Astrocyte (in vitro differentiated cells and primary cell): Measurements from ENCODE around the gene TLCD1. TPM values are rescaled to one million over a fixed set of nuclear protein-coding genes. Genes with fewer than 3 reads are reported as not detected.

Experiments used
- DNase-seq: peaks from one replicate; pipeline ENCODE4 v3.0.0-alpha.2; 2010; ENCODE audit warnings: low read depth
- FAIRE-seq: peaks from 2 replicates; lab custom pipeline; 2011; peaks lifted over from hg19 to GRCh38; lab: Jason Lieb, UNC
- H2AFZ ChIP-seq: 2 replicates; pipeline ENCODE4 v1.6.0; 2012; ENCODE audit warnings: low read depth, low read length, inconsistent platforms
- H3K27ac ChIP-seq: 2 replicates; pipeline ENCODE4 v1.5.1; 2011; ENCODE audit warnings: low read depth, low read length, inconsistent platforms
- H3K27me3 ChIP-seq: 2 replicates; pipeline ENCODE4 v1.6.0; 2011; ENCODE audit warnings: low read length, inconsistent platforms; ENCODE audit not compliant: insufficient read depth
- H3K36me3 ChIP-seq: 2 replicates; pipeline ENCODE4 v1.5.1; 2011; ENCODE audit warnings: low read length, inconsistent platforms; ENCODE audit not compliant: insufficient read depth
- H3K4me1 ChIP-seq: 2 replicates; pipeline ENCODE4 v1.5.1; 2011; ENCODE audit warnings: low read length, inconsistent platforms; ENCODE audit not compliant: insufficient read depth
- H3K4me2 ChIP-seq: 2 replicates; pipeline ENCODE4 v1.6.0; 2012; ENCODE audit warnings: low read length, inconsistent platforms
- H3K4me3 ChIP-seq: 2 replicates; pipeline ENCODE4 v1.5.1; 2011; ENCODE audit warnings: low read depth, mild to moderate bottlenecking, low read length, inconsistent platforms; ENCODE audit not compliant: insufficient read depth
- H3K79me2 ChIP-seq: 2 replicates; pipeline ENCODE4 v1.6.0; 2012; ENCODE audit warnings: mild to moderate bottlenecking, low read length, inconsistent platforms; ENCODE audit not compliant: insufficient read depth
- H3K9ac ChIP-seq: 2 replicates; pipeline ENCODE4 v1.6.0; 2012; ENCODE audit warnings: mild to moderate bottlenecking, low read length, inconsistent platforms
- H3K9me3 ChIP-seq: 2 replicates; pipeline ENCODE4 v1.5.1; 2012; ENCODE audit warnings: low read depth, mild to moderate bottlenecking, low read length, inconsistent platforms; ENCODE audit not compliant: insufficient read depth
- H4K20me1 ChIP-seq: 2 replicates; pipeline ENCODE4 v1.6.0; 2012; ENCODE audit warnings: low read length, inconsistent platforms; ENCODE audit not compliant: insufficient read depth
- H3K27ac Mint-ChIP-seq: one replicate; pipeline ENCODE4 v1.8.0; 2021; ENCODE audit warnings: mild to moderate bottlenecking, mixed read lengths; ENCODE audit not compliant: unreplicated experiment
- H3K27me3 Mint-ChIP-seq: one replicate; pipeline ENCODE4 v1.8.0; 2021; ENCODE audit warnings: low read depth, mixed read lengths; ENCODE audit not compliant: unreplicated experiment
- H3K36me3 Mint-ChIP-seq: one replicate; pipeline ENCODE4 v1.8.0; 2021; ENCODE audit warnings: low read depth, mixed read lengths; ENCODE audit not compliant: unreplicated experiment
- H3K4me1 Mint-ChIP-seq: one replicate; pipeline ENCODE4 v1.8.0; 2021; ENCODE audit warnings: low read depth, mixed read lengths; ENCODE audit not compliant: unreplicated experiment
- H3K4me3 Mint-ChIP-seq: one replicate; pipeline ENCODE4 v1.8.0; 2021; ENCODE audit warnings: mild to moderate bottlenecking, moderate library complexity, mixed read lengths; ENCODE audit not compliant: unreplicated experiment
- H3K9me3 Mint-ChIP-seq: one replicate; pipeline ENCODE4 v1.8.0; 2021; ENCODE audit warnings: mild to moderate bottlenecking, mixed read lengths; ENCODE audit not compliant: unreplicated experiment
- CTCF ChIP-seq: IDR thresholded peaks from 2 replicates; pipeline ENCODE4 v1.5.1; 2011; ENCODE audit warnings: low read depth, mild to moderate bottlenecking, inconsistent platforms, low read length, moderate library complexity; ENCODE audit not compliant: insufficient read depth
- EZH2 ChIP-seq: IDR thresholded peaks from 2 replicates; pipeline ENCODE4 v1.6.1; 2012; ENCODE audit warnings: mild to moderate bottlenecking, low read length, inconsistent platforms; ENCODE audit not compliant: insufficient read depth
- total RNA-seq: library from RNA; stranded (reverse); gene quantifications from 2 replicates; pipeline ENCODE4 v1.2.1, GENCODE V29; 2021

The TLCD1 gene
- total RNA-seq, 1 donor from 2014 or later, result 25.1 TPM

GRCh38 chr17:28734712-28735241, 8.7 kb upstream of the TLCD1 start:
- no peak overlapping the region for H3K27ac ChIP-seq
- TF ChIP-seq CTCF (no peak), EZH2 (no peak)
- Mint-ChIP-seq H3K4me3 (no peak overlapping the region), H3K27ac (no peak overlapping the region), H3K27me3 (no peaks in the 10 kb centered on the region), H3K4me1 (no peaks in the 10 kb centered on the region), H3K36me3 (peaks cover 15% of the 10 kb centered on the region), H3K9me3 (peaks cover 8% of the 10 kb centered on the region)
- no peaks in the 10 kb centered on the region for H3K36me3 ChIP-seq
- H3K79me2 ChIP-seq, result no peaks in the 10 kb centered on the region
- FAIRE-seq, result no peak
- H3K9me3 ChIP-seq, result no peaks in the 10 kb centered on the region
- H4K20me1 ChIP-seq, result no peaks in the 10 kb centered on the region
- no peak overlapping the region for H2AFZ ChIP-seq
- no peak for DNase-seq
- no peak overlapping the region for H3K4me2 ChIP-seq
- no peaks in the 10 kb centered on the region for H3K27me3 ChIP-seq
- no peak overlapping the region for H3K4me3 ChIP-seq
- H3K9ac ChIP-seq, result no peak overlapping the region
- H3K4me1 ChIP-seq, result no peaks in the 10 kb centered on the region

- Mint-ChIP-seq H3K27ac (no peak overlapping the region), H3K9me3 (peaks cover 3% of the 10 kb centered on the region), H3K27me3 (no peaks in the 10 kb centered on the region), H3K4me3 (no peak overlapping the region), H3K4me1 (peaks cover 3% of the 10 kb centered on the region), H3K36me3 (peaks cover 6% of the 10 kb centered on the region)
- Histone ChIP-seq H3K9me3 (no peaks in the 10 kb centered on the region), H3K27me3 (no peaks in the 10 kb centered on the region), H3K4me2 (no peak overlapping the region), H3K4me3 (no peak overlapping the region), H2AFZ (no peak overlapping the region), H3K79me2 (no peaks in the 10 kb centered on the region), H4K20me1 (no peaks in the 10 kb centered on the region), H3K4me1 (no peaks in the 10 kb centered on the region), H3K9ac (no peak overlapping the region), H3K27ac (no peak overlapping the region), H3K36me3 (no peaks in the 10 kb centered on the region)
- DNase-seq (no peak), FAIRE-seq (no peak)
- TF ChIP-seq CTCF, result no peak
- TF ChIP-seq EZH2, result no peak
Observed at GRCh38 chr17:28733346-28733745, 7.3 kb upstream of the TLCD1 start.

- Histone ChIP-seq H3K4me3 (no peak overlapping the region), H3K79me2 (no peaks in the 10 kb centered on the region), H3K27ac (no peak overlapping the region), H3K27me3 (no peaks in the 10 kb centered on the region), H3K36me3 (peaks cover under 1% of the 10 kb centered on the region), H3K9ac (no peak overlapping the region), H2AFZ (no peak overlapping the region), H4K20me1 (peaks cover 7% of the 10 kb centered on the region), H3K4me1 (peaks cover 19% of the 10 kb centered on the region), H3K4me2 (no peak overlapping the region), H3K9me3 (no peaks in the 10 kb centered on the region)
- FAIRE-seq, result no peak
- no peak overlapping the region for H3K4me3 Mint-ChIP-seq
- no peak for DNase-seq
- H3K4me1 Mint-ChIP-seq, result peaks cover 8% of the 10 kb centered on the region
- no peaks in the 10 kb centered on the region for H3K9me3 Mint-ChIP-seq
- H3K27me3 Mint-ChIP-seq, result no peaks in the 10 kb centered on the region
- no peak overlapping the region for H3K27ac Mint-ChIP-seq
- H3K36me3 Mint-ChIP-seq, result peaks cover 2% of the 10 kb centered on the region
- no peak for TF ChIP-seq CTCF
Observed at GRCh38 chr17:28729950-28730330, 3.9 kb upstream of the TLCD1 start.
